ENCODE measurements around the gene FGFBP3. TPM values are rescaled to one million over a fixed set of nuclear protein-coding genes. Genes with fewer than 3 reads are reported as not detected.

Gene FGFBP3
- total and polyA plus RNA-seq, 2 donors (not counting 3 experiments of a cell fraction or from before 2014, with no cell fraction given) = 0.11 to 0.38 TPM

DNA sequence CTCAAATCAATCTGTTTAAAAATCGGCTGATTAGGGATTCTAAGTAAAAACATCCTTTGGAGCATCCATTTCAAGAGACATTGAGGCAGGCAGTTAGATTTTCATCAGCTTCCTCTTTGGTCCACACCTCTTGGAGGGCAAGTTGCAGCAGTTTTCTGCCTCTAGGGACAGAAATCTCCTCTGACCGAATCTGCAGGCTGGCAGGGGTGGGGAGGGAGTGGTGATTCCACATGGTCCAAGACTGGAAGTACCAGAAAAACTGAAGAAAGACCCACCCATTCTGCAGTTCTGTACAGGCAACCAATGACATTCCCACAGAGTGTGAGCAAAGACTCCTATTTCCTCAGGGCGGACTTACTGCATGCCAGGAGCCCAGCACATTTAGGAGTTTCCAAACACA lies 29.0 kb downstream of the FGFBP3 start:
- H3K9me1 ChIP-seq (replicated peaks; ENCODE audit: control insufficient read depth, extremely low read depth, insufficient read depth, low read length) = no peaks in the 10 kb centered on the region
- intact Hi-C loops (cut with micrococcal nuclease) (no loop called here), dilution Hi-C loops (cut with MboI; ENCODE audit: extremely low pct_ligation_motif_present, low sequenced_read_pairs) (no loop called here)
- H3K4me2 ChIP-seq (ENCODE audit: insufficient read depth, low read length) = no peak overlapping the region
- FAIRE-seq (no peak), DNase-seq (ENCODE audit: low read depth, low spot score) (no peak)
- ChIA-PET POLR2A (no interaction called here), CTCF (interaction anchor here (0.9 to 2.9 kb wide), 2 partner anchors 28 to 33 kb away, joined by 3 to 11 read pairs; no protein-coding TSS in a partner anchor)
- H3K9ac ChIP-seq (replicated peaks; ENCODE audit: extremely low read depth, insufficient read depth, low read length) = no peak overlapping the region
- BruUV-seq (replicated peaks) = no TSS peak
- H3K27ac ChIP-seq (ENCODE audit: insufficient read depth, low read depth, low read length) = no peak overlapping the region
- H3K4me3 ChIP-seq (replicated peaks in 1 of 3; ENCODE audit: insufficient read depth in 1 of 3, low read depth in 1 of 3, low read length in 3 of 3) = no peak overlapping the region
- H3K27me3 ChIP-seq (ENCODE audit: control insufficient read depth in 2 of 2, insufficient read depth in 2 of 2, low read length in 2 of 2) = no peaks in the 10 kb centered on the region
- no peaks in the 10 kb centered on the region for H4K20me1 ChIP-seq (replicated peaks; ENCODE audit: control insufficient read depth, extremely low read depth, insufficient read depth, low read length)
- TF ChIP-seq, protein P1, sequence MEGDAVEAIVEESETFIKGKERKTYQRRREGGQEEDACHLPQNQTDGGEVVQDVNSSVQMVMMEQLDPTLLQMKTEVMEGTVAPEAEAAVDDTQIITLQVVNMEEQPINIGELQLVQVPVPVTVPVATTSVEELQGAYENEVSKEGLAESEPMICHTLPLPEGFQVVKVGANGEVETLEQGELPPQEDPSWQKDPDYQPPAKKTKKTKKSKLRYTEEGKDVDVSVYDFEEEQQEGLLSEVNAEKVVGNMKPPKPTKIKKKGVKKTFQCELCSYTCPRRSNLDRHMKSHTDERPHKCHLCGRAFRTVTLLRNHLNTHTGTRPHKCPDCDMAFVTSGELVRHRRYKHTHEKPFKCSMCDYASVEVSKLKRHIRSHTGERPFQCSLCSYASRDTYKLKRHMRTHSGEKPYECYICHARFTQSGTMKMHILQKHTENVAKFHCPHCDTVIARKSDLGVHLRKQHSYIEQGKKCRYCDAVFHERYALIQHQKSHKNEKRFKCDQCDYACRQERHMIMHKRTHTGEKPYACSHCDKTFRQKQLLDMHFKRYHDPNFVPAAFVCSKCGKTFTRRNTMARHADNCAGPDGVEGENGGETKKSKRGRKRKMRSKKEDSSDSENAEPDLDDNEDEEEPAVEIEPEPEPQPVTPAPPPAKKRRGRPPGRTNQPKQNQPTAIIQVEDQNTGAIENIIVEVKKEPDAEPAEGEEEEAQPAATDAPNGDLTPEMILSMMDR (IDR thresholded peaks at IDR 0.05; ENCODE audit: extremely low read depth in 1 of 2, insufficient read depth in 1 of 2, low read depth in 1 of 2, low read length in 2 of 2) = no peak
- no peak for TF ChIP-seq POLR2A (IDR thresholded peaks at IDR 0.05; ENCODE audit: low read depth, low read length)
- TF ChIP-seq MYC (IDR thresholded peaks at IDR 0.05; ENCODE audit: low read depth, low read length) = no peak
- TF ChIP-seq GATA2 (IDR thresholded peaks at IDR 0.05; ENCODE audit: insufficient read depth, insufficient read length, low read depth, low read length) = no peak
- no peak for TF ChIP-seq EZH2 (IDR thresholded peaks at IDR 0.05; ENCODE audit: borderline replicate concordance, low read depth, low read length, severe bottlenecking)
- TF ChIP-seq FOS (IDR thresholded peaks at IDR 0.05; ENCODE audit: borderline replicate concordance, insufficient read depth, low read length) = no peak
- TF ChIP-seq, protein P2, sequence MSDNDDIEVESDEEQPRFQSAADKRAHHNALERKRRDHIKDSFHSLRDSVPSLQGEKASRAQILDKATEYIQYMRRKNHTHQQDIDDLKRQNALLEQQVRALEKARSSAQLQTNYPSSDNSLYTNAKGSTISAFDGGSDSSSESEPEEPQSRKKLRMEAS (IDR thresholded peaks at IDR 0.05; ENCODE audit: insufficient read depth, insufficient read length) = no peak
- TF ChIP-seq JUN (IDR thresholded peaks at IDR 0.05; ENCODE audit: borderline replicate concordance, insufficient read depth, insufficient read length, low read depth) = no peak
- no peak for TF ChIP-seq POLR2AphosphoS5 (IDR thresholded peaks at IDR 0.05; ENCODE audit: insufficient read depth, low read depth, low read length)
- no peaks in the 10 kb centered on the region for H3K36me3 ChIP-seq (ENCODE audit: control insufficient read depth in 2 of 2, extremely low read depth in 1 of 2, insufficient read depth in 2 of 2, low read length in 2 of 2)
- H2AFZ ChIP-seq (ENCODE audit: low read depth, low read length) = no peak overlapping the region
- H3K9me3 ChIP-seq (replicated peaks; ENCODE audit: control insufficient read depth, insufficient read depth, low read length) = no peaks in the 10 kb centered on the region
- no peaks in the 10 kb centered on the region for H3K4me1 ChIP-seq (ENCODE audit: control insufficient read depth, extremely low read depth, insufficient read depth, low read length)
- no peaks in the 10 kb centered on the region for H3K79me2 ChIP-seq (ENCODE audit: control insufficient read depth, insufficient read depth, low read length)

All from endothelial cell of umbilical vein (primary cell).